AG10803 (cell line): ENCODE results near the gene RPL26.
"Not testable (repeated sequence)": the region's sequence is repeated elsewhere in the genome, so short reads cannot be mapped to it uniquely, and the experiment has no call there.

ENCODE experiments used
- DNase-seq: peaks from one replicate; pipeline ENCODE4 v3.0.0; 2010; ENCODE audit warnings: low read depth
- H3K4me3 ChIP-seq: 2 replicates; pipeline ENCODE4 v1.5.1; 2011; ENCODE audit warnings: mild to moderate bottlenecking, low read length, control low read depth
- TF ChIP-seq, protein P1 (sequence below): conservative IDR thresholded peaks from 2 replicates; pipeline ENCODE4 v1.5.1; 2011; ENCODE audit warnings: mild to moderate bottlenecking, low read length, control low read depth, inconsistent platforms

The RPL26 gene

DNA sequence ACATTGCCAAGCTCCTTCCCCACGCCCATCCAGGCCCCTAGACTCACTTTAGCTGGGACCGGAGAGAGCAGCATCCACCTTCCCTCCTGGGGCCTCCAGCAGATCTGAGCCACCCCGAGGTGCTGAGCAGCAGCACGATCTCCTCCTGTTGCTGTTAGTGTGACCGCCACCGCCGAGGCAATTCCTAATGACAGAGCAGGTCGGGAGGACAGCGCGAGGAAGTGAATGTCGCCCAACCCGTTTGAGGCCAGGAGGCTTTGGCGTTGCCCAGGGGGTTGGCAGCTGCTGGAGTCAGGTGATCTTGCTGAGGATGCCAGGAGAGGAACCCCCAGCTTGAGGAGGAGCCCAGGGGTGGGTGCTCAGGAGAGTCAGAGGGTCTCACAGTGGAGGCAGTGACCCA is 14.6 kb upstream of the RPL26 start, which contains the start of gene RNF222:
Gene RNF222 (minus strand): TSS at position 192 of the 400 bp plus-strand sequence. CDS start 4,366 bp downstream, outside the sequence.
- DNase-seq = no peak
- TF ChIP-seq, protein P1, sequence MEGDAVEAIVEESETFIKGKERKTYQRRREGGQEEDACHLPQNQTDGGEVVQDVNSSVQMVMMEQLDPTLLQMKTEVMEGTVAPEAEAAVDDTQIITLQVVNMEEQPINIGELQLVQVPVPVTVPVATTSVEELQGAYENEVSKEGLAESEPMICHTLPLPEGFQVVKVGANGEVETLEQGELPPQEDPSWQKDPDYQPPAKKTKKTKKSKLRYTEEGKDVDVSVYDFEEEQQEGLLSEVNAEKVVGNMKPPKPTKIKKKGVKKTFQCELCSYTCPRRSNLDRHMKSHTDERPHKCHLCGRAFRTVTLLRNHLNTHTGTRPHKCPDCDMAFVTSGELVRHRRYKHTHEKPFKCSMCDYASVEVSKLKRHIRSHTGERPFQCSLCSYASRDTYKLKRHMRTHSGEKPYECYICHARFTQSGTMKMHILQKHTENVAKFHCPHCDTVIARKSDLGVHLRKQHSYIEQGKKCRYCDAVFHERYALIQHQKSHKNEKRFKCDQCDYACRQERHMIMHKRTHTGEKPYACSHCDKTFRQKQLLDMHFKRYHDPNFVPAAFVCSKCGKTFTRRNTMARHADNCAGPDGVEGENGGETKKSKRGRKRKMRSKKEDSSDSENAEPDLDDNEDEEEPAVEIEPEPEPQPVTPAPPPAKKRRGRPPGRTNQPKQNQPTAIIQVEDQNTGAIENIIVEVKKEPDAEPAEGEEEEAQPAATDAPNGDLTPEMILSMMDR = no peak
- no peak within 1 kb of the TSS for H3K4me3 ChIP-seq

DNA sequence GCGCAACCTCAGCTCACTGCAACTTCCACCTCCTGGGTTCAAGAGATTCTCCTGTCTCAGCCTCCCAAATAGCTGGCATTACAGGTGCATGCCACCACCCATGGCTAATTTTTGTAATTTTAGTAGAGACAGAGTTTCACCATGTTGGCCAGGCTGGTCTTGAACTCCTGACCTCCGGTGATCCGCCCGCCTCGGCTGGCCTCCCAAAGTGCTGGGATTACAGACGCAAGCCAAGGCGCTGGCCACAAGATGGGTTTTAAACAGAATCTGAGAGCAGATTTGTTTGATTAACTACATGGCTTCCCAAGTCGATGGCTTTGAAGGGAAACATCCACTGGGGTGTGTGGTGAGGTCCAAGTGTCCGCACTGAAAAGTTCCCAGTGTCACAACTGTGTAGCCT is 11.5 kb upstream of the RPL26 start:
- DNase-seq, H3K4me3 ChIP-seq: not testable (repeated sequence)

DNA sequence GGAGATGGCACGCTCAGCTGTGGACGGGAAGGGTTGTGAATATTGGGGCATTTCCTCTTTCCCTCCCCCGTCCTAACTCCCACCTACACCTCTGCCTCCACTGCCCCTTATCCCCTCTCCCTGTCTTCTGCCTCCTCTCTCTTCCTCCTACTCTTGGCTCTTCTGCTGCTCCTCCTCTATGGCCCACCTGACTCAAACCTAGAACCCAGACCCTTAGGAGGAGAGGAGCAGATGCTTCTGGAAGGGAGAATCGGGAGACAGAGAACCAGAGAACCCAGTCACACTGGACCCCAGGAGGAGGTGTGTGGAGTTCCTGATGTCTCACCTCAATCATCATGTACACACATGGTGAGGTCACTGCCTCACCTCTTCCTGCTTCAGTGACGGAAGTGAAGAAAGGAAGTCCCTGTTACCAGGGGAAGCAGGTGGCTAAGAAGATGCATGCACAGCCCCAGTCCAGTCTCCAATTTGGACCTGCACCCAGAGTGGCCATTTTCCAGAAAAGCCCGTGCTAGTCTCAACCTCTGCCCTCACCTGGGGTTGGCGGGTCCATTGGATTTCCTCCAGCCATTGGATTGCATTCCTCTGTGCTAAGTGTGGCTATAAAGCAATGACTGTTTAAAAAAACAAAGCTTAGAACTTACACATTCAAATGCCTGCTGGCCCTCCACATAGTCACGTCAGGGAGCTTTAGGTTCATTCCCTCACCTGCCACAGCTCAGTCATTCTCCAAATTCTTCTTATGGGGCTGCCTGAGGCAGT is 10.7 kb upstream of the RPL26 start:
- no peak overlapping the region for H3K4me3 ChIP-seq
- DNase-seq = no peak
- TF ChIP-seq, protein P1 = no peak

DNA sequence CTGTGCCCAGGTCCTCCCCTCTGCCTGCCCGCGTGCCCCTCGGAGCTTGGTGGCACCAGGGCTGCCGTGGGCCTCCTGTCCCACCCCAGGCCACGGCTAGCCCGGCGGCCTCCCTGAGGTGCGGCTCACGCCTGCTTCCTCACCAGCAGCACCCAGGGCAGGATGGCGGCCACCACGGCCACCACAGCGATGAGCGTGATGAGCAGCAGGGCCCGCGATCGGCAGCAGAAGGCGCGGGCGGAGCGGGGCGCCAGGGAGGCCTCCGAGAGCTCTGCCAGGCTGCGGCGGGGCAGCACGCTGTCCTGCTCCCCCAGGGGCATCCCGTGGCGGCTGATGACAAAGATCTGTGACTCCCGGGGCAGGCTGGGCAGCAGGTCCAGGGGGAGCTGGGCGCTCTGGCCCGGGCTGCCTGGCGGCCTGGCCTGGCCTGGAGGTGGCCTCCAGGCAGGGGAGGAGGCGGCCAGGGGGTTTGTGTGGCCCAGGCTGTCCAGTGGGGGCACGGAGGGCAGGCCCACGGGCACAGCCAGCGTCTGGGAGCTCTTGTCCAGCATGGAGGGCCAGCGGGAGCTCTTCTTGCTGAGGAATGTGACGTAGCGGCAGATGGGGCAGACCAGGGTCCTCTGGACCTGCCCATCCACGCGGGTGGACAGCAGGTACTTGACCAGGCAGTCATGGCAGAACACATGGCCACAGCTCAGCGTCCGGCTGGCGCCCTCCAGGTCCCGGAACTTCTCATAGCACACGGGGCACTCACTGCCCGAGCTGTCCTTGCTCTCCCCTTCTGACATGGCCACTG is 9.9 kb upstream of the RPL26 start:
- no peak overlapping the region for H3K4me3 ChIP-seq
- TF ChIP-seq, protein P1 = no peak
- DNase-seq = no peak

DNA sequence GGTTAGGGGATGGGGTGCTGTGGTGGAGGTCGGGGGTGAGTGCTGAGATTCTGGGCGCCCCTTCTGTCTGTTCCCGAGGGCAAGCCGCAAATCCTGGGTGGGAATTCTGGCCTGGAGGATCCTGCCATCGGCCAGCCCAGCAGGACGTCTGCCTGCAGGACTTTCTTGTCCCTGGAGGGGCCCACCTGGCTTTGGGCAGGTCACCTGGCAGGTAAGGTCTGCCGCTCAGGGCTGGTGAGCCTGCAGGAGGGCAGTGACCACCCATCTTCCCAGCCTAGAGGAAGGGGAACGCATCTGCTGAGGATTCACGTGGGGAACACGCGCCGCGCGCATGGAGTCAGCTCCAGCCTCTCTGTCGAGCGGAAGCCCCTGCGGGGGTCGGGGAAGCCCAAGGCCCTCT is 9.3 kb upstream of the RPL26 start:
- H3K4me3 ChIP-seq = no peak overlapping the region
- TF ChIP-seq, protein P1 = no peak
- DNase-seq = no peak

DNA sequence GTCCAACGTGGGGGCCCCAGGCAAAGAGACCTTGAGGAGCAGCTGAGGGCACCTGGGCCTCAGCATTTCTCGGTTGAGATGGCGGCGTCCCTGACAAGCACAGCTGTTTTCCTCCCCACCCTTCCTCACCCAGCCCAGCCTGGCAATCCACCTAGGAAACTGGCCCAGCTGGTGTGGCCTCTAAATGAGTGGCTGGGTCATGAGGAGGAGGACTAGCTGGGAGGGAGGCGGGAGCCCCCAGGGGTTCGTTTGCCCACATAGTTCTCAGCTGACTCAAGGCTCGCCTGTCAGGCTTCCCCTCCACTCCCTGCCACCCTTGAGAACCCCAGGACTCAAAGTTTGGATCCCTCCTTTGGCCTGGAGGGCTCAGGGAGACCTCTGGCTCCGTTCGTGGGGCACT is 8.7 kb upstream of the RPL26 start:
- peak; percentile 32 for DNase-seq
- no peak overlapping the region for H3K4me3 ChIP-seq
- TF ChIP-seq, protein P1 = no peak

DNA sequence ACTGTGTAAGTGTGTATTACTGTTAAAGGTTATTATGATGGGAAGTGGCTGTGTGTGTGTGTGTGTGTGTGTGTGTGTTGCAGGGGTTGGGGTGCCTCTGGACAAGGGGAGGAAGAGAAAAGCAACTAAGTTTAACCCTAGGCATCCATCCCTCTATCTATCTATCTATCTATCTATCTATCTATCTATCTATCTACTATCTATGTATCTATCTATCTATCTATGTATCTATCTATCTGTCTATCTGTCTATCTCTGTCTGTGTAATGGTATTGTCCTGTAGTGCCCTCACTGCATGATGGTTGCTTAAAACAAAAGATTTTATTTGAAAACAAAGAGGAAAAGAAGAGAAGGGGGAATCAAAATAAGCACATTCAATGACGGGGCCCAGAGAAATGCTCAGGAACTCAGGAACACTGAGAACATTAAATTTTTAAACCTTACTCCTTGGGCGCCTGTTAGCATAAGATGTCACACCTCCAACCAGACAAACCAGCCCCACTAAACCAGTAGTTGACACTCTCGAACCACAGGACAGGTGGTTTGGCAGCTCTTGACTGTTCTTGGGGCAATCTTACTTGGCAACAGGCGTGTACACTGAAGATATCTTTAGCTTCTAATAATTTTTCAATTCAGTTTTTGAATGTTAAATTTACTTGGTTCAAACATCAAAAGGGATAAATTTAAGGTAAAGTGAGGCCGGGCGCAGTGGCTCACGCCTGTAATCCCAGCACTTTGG is 5.1 kb upstream of the RPL26 start:
- H3K4me3 ChIP-seq = no peak overlapping the region
- no peak for DNase-seq
- TF ChIP-seq, protein P1 = no peak
